Pulmonary artery endothelial cell (primary cell): ENCODE measurements around the gene CCDC183. TPM values are rescaled to one million over a fixed set of nuclear protein-coding genes. Genes with fewer than 3 reads are reported as not detected.
"Not testable (repeated sequence)": the region's sequence is repeated elsewhere in the genome, so short reads cannot be mapped to it uniquely, and the experiment has no call there.

ENCODE experiments used
- DNase-seq: peaks from one replicate; pipeline ENCODE4 v3.0.0-alpha.2; 2011; ENCODE audit warnings: low read depth, low spot score
- total RNA-seq: library from RNA; depleted of rRNA; stranded (reverse); fragments of >200 nt; gene quantifications from 2 replicates; pipeline ENCODE4 v1.2.3, GENCODE V29; 2014

CCDC183 gene
- total RNA-seq, 1 donor from 2014 or later = 0.26 TPM

GRCh38 chr9:136824496-136825225, 28.5 kb downstream of the CCDC183 start:
- DNase-seq = no peak

- no peak for DNase-seq
Measured at GRCh38 chr9:136825295-136826187, 29.4 kb downstream of the CCDC183 start.

- DNase-seq = no peak
Measured at GRCh38 chr9:136826188-136826541, 30.0 kb downstream of the CCDC183 start.

GRCh38 chr9:136826703-136827582, 30.8 kb downstream of the CCDC183 start:
- DNase-seq = no peak

GRCh38 chr9:136827794-136828473, 31.8 kb downstream of the CCDC183 start:
- no peak for DNase-seq

GRCh38 chr9:136828474-136829140, 32.5 kb downstream of the CCDC183 start:
- DNase-seq = no peak

GRCh38 chr9:136829412-136829811, 33.3 kb downstream of the CCDC183 start:
- DNase-seq = no peak

GRCh38 chr9:136829981-136830885, 34.1 kb downstream of the CCDC183 start:
- DNase-seq = no peak

- no peak for DNase-seq
Measured at GRCh38 chr9:136831002-136831719, 35.0 kb downstream of the CCDC183 start.

GRCh38 chr9:136831720-136832104, 35.6 kb downstream of the CCDC183 start:
- DNase-seq = no peak

GRCh38 chr9:136832581-136832980, 36.4 kb downstream of the CCDC183 start:
- no peak for DNase-seq

- not testable (repeated sequence) for DNase-seq
Measured at GRCh38 chr9:136833381-136834048, 37.4 kb downstream of the CCDC183 start.

GRCh38 chr9:136835162-136835931, 39.2 kb downstream of the CCDC183 start:
- no peak for DNase-seq

GRCh38 chr9:136835932-136836904, 40.1 kb downstream of the CCDC183 start:
- no peak for DNase-seq

- DNase-seq = no peak
Measured at GRCh38 chr9:136837146-136837855, 41.2 kb downstream of the CCDC183 start.

- not testable (repeated sequence) for DNase-seq
Measured at GRCh38 chr9:136837856-136838277, 41.7 kb downstream of the CCDC183 start.
